GM20000 (cell line): ENCODE results near the gene CAMKMT.

Source experiments
- DNase-seq: peaks from one replicate; pipeline ENCODE4 v3.0.0; 2012; ENCODE audit warnings: low spot score
- CTCF ChIP-seq: IDR thresholded peaks from 2 replicates; pipeline ENCODE4 v1.5.1; 2012; ENCODE audit warnings: mild to moderate bottlenecking, control low read depth; ENCODE audit errors: extremely low read depth, missing control alignments

The CAMKMT gene

GRCh38 chr2:44758591-44758990 is 396.8 kb downstream of the CAMKMT start:
- no peak for DNase-seq
- no peak for TF ChIP-seq CTCF

DNA sequence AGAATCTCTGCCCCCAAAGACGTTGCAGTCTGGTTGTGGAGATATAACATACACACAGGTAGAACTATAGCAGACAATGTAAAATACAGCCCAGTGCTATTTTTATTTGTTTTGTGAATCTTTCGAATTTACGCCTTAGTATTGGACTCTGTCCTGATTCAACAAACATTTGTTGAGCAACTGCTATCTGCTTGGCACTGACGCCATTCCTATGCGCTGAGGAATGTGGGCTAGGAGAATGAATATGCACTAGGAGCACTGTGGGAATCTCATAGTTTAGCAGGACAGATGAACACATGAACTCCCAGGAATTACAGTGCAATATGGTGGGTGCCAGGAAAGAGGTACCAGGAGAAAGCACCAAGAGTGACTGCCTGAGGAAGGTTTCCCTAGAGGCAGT is 398.1 kb downstream of the CAMKMT start:
- no peak for TF ChIP-seq CTCF
- no peak for DNase-seq

- no peak for DNase-seq
- no peak for TF ChIP-seq CTCF
Observed at GRCh38 chr2:44763275-44763782, 401.6 kb downstream of the CAMKMT start.

GRCh38 chr2:44766220-44766619 is 404.5 kb downstream of the CAMKMT start:
- no peak for DNase-seq
- TF ChIP-seq CTCF, result no peak

- no peak for TF ChIP-seq CTCF
- no peak for DNase-seq
Observed at GRCh38 chr2:44766777-44767176, 405.0 kb downstream of the CAMKMT start.

DNA sequence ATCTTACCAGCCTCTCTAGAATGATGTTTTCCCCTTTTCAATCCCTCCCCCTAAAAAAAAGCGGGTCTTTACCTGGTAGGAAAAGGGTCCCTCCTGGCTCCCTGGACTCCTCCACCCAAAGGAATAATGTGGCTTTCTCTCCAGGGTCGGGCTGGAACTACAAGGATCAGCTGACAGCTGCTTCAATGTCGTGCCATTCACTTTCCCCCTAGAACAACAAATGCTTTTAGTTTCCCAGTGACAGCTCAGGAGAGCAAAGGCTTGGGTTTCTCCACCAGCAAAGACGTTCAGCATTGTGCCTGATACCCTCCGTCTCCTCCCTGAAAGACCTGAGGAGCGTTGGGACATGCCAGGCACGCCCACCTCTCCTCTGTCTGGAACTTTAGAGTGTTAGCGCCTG is 405.9 kb downstream of the CAMKMT start:
- TF ChIP-seq CTCF, result no peak
- DNase-seq, result no peak

- DNase-seq, result no peak
- no peak for TF ChIP-seq CTCF
Observed at GRCh38 chr2:44768438-44769236, 406.9 kb downstream of the CAMKMT start.
